CD4-positive, alpha-beta T cell (primary cell): ENCODE measurements around the gene TNS3. TPM values are rescaled to one million over a fixed set of nuclear protein-coding genes. Genes with fewer than 3 reads are reported as not detected.

Source experiments
- ATAC-seq: fragments of 200-7000 bp; cut with Tn5 transposase; one replicate; pipeline ENCODE4 v1.10.0; 2022; ENCODE audit warnings: mild to moderate bottlenecking; ENCODE audit not compliant: poor library complexity
- CTCF ChIA-PET: fragments of 350-600 bp; sonication (Branson Sonifier 250); formaldehyde crosslinking; loops from one replicate; lab custom pipeline; 2021; ENCODE audit warnings: antibody characterized with exemption, inconsistent platforms; lab: Charles Lee
- POLR2A ChIA-PET: fragments of 350-600 bp; sonication (Branson Sonifier 250); formaldehyde crosslinking; loops from one replicate; lab custom pipeline; 2021; ENCODE audit warnings: antibody characterized with exemption, inconsistent platforms; lab: Charles Lee
- DNase-seq, 14 experiments: peaks; one replicate each; pipeline ENCODE4 v3.0.0-alpha.2; 2013 to 2020; ENCODE audit warnings: mixed read lengths in 2 of 14
- H3K27ac ChIP-seq, 2 donors: one replicate each; pipeline versions ENCODE4 v1.5.1 to v1.7.0; 2013; ENCODE audit warnings: low read length in 2 of 2, low read depth in 1 of 2, mild to moderate bottlenecking in 1 of 2
- H3K27me3 ChIP-seq, 2 experiments: 1 replicate in 1 of 2; 2 replicates in 1 of 2; pipeline versions ENCODE4 v1.6.1 to v1.7.0; 2013; ENCODE audit warnings: low read length in 2 of 2, control low read depth in 1 of 2, mild to moderate bottlenecking in 1 of 2, moderate library complexity in 1 of 2; ENCODE audit not compliant: insufficient read depth in 2 of 2, control insufficient read depth in 1 of 2
- H3K36me3 ChIP-seq: one replicate; pipeline ENCODE4 v1.6.1; 2013; ENCODE audit warnings: low read length, control low read depth; ENCODE audit not compliant: insufficient read depth
- H3K4me1 ChIP-seq: one replicate; pipeline ENCODE4 v1.6.1; 2013; ENCODE audit warnings: low read length, control low read depth; ENCODE audit not compliant: insufficient read depth
- H3K4me3 ChIP-seq: one replicate; pipeline ENCODE4 v1.5.1; 2013; ENCODE audit warnings: mild to moderate bottlenecking, low read length, moderate library complexity
- H3K9me3 ChIP-seq, 2 experiments: 1 replicate in 1 of 2; 2 replicates in 1 of 2; pipeline versions ENCODE4 v1.6.1 to v1.7.0; 2013; ENCODE audit warnings: low read length in 2 of 2, mild to moderate bottlenecking in 2 of 2, control low read depth in 1 of 2, moderate library complexity in 1 of 2; ENCODE audit not compliant: control insufficient read depth in 1 of 2, insufficient read depth in 1 of 2
- H3K27ac Mint-ChIP-seq: one replicate; pipeline ENCODE4 v1.8.0; 2020; ENCODE audit warnings: mixed read lengths
- H3K27me3 Mint-ChIP-seq: one replicate; pipeline ENCODE4 v1.8.0; 2021; ENCODE audit warnings: mixed read lengths
- H3K36me3 Mint-ChIP-seq: one replicate; pipeline ENCODE4 v1.8.0; 2021; ENCODE audit warnings: low read depth, mixed read lengths
- H3K4me1 Mint-ChIP-seq: one replicate; pipeline ENCODE4 v1.8.0; 2021; ENCODE audit warnings: low read depth, mixed read lengths
- H3K4me3 Mint-ChIP-seq: one replicate; pipeline ENCODE4 v1.8.0; 2020; ENCODE audit warnings: mild to moderate bottlenecking, mixed read lengths
- H3K9me3 Mint-ChIP-seq: one replicate; pipeline ENCODE4 v1.8.0; 2020; ENCODE audit warnings: mixed read lengths
- CTCF ChIP-seq: fragments of 200-600 bp; IDR thresholded peaks from one replicate; pipeline ENCODE4 v1.8.0; 2022; ENCODE audit warnings: antibody characterized with exemption, mild to moderate bottlenecking
- intact Hi-C, 2 experiments: fragments of 100-400 bp; cut with DNase I in 1 of 2; cut with micrococcal nuclease in 1 of 2; formaldehyde crosslinking; loops; one replicate each; pipeline versions ENCODE4 v1.15.1 to v1.9.0; 2023 to 2025; cut with DNase I, micrococcal nuclease
- total RNA-seq, 174 experiments: library from RNA in 2 of 174; stranded (reverse) in 2 of 174; gene quantifications; one replicate each; pipeline ENCODE4 v1.2.3 and lab custom pipeline; 2021 to 2026

Gene TNS3
- total RNA-seq, 2 experiments from 2014 or later: 0.16 to 0.47 TPM

GRCh38 chr7:47394751-47395252 lies 187.1 kb downstream of the TNS3 start:
- ChIA-PET CTCF (no interaction called here), POLR2A (no interaction called here)
- H3K4me1 ChIP-seq: no peaks in the 10 kb centered on the region
- no peaks in the 10 kb centered on the region for H3K27me3 ChIP-seq
- H3K4me3 Mint-ChIP-seq: no peak overlapping the region
- no peaks in the 10 kb centered on the region for H3K36me3 Mint-ChIP-seq
- TF ChIP-seq CTCF: no peak
- no peak for DNase-seq
- H3K27ac ChIP-seq: no peak overlapping the region
- no peak overlapping the region for H3K4me3 ChIP-seq
- H3K27ac Mint-ChIP-seq: no peak overlapping the region
- no peaks in the 10 kb centered on the region for H3K9me3 Mint-ChIP-seq
- intact Hi-C loops: no loop called here
- peaks cover 0 to 18% of the 10 kb centered on the region in 2 experiments for H3K9me3 ChIP-seq
- peaks cover 14% of the 10 kb centered on the region for H3K27me3 Mint-ChIP-seq
- ATAC-seq: no peak
- no peaks in the 10 kb centered on the region for H3K4me1 Mint-ChIP-seq
- no peaks in the 10 kb centered on the region for H3K36me3 ChIP-seq

GRCh38 chr7:47394216-47394615 lies 187.7 kb downstream of the TNS3 start:
- Mint-ChIP-seq H3K9me3 (no peaks in the 10 kb centered on the region), H3K36me3 (no peaks in the 10 kb centered on the region), H3K27ac (no peak overlapping the region), H3K4me1 (no peaks in the 10 kb centered on the region), H3K27me3 (peaks cover 14% of the 10 kb centered on the region), H3K4me3 (no peak overlapping the region)
- ATAC-seq: no peak
- intact Hi-C loops: no loop called here
- DNase-seq: no peak
- H3K4me1 ChIP-seq: no peaks in the 10 kb centered on the region
- H3K9me3 ChIP-seq: peaks cover 0 to 18% of the 10 kb centered on the region in 2 experiments
- no peaks in the 10 kb centered on the region for H3K27me3 ChIP-seq
- no peaks in the 10 kb centered on the region for H3K36me3 ChIP-seq
- POLR2A ChIA-PET: no interaction called here
- CTCF ChIA-PET: no interaction called here
- TF ChIP-seq CTCF: no peak
- no peak overlapping the region for H3K27ac ChIP-seq
- no peak overlapping the region for H3K4me3 ChIP-seq

- Histone ChIP-seq H3K9me3 (peaks cover 0 to 18% of the 10 kb centered on the region in 2 experiments), H3K27ac (no peak overlapping the region), H3K4me1 (no peaks in the 10 kb centered on the region), H3K36me3 (no peaks in the 10 kb centered on the region), H3K27me3 (no peaks in the 10 kb centered on the region), H3K4me3 (no peak overlapping the region)
- no peak for TF ChIP-seq CTCF
- Mint-ChIP-seq H3K36me3 (no peaks in the 10 kb centered on the region), H3K9me3 (no peaks in the 10 kb centered on the region), H3K4me3 (no peak overlapping the region), H3K27me3 (peaks cover 14% of the 10 kb centered on the region), H3K4me1 (no peaks in the 10 kb centered on the region), H3K27ac (no peak overlapping the region)
- intact Hi-C loops: no loop called here
- ATAC-seq (no peak), DNase-seq (no peak)
- ChIA-PET POLR2A (no interaction called here), CTCF (no interaction called here)
Measured at GRCh38 chr7:47393406-47393805, 188.5 kb downstream of the TNS3 start.
